Stimulated activated CD8-positive, alpha-beta memory T cell treated with anti-CD3 and anti-CD28 coated beads, Interleukin-4, amount 100 ng/mL, for 48 hours (primary cell): ENCODE data around the gene SERPINB12.

Source experiments
- DNase-seq: peaks from one replicate; pipeline ENCODE4 v3.0.0-alpha.2; 2020

Gene SERPINB12

DNA sequence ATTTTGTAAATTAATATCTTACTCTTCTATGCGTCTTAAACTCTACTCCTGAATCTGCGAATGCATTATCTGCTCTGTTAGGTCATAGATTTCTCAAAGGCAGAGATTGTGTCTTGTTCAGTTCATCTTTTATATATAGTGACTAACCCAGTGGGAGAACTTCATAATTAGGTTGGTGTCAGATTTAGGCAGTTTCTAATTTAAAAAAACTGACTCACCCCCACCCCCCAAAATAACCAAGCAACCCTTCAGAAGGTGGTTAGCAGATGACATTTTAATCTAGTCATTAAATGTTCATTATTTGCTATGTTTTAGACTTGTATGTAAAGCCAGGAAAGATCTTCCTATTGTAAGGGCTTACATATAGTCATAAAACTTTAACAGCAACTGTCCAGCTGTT, 10.4 kb downstream of the SERPINB12 start:
- no peak for DNase-seq

DNA sequence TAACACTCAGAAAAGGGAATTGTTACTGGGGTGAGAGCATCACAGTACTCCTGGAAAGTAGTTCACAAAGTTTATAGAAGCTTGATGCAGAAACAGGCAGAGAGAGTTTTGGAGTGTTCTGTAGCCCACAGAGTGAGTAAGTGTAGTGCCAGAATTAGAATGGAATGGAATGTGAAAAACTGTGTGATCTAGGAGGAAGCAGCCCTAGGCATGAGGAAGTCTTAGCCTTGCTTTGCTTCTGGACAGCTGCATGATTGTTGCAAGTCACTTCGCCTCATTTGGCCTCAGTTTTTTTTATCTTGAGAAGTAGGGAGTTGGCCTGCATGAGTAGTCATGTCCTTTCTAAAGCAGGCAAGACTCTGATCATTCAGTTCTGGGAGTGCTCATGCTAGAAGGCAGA, 10.9 kb downstream of the SERPINB12 start:
- DNase-seq, result no peak

DNA sequence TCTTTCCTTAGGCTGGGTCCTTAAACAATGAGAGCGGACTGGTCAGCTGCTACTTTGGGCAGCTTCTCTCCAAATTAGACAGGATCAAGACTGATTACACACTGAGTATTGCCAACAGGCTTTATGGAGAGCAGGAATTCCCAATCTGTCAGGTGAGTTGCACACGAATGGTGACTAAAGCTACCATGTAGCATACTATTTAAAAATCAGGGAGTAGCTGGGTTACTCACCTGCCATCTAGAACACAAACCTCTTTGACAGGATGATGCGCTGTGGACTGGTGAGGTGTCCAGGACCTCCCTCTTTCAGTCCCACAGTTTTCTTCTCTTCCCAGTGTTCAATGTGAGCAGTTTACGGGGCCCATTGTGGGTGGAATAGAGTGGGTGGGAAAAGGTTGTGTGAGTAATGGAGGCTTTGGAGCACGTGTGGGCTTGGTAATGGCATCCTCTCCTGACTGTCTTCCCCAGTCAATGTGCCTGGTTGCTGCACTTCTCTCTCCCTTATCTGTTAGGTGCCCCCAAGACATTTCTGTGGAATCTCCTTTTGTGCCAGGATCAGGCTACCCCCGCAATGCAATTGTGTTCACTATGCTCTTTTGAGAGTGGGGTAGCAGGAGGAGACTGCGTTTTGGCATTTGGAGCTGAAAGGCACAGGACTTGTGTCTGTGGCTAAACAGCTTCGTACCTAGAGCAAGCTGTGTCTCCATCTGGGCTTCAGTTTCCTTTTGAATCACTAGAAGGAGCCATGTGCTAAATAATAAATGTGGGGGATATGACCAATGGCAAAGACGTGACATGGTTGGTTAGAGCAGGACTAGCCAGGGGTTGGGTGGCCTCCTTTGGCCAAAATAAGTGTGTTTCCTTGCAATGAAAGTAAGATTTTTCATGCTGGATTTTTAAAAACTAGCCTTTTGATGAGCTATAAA, 17.7 kb downstream of the SERPINB12 start:
- no peak for DNase-seq

DNA sequence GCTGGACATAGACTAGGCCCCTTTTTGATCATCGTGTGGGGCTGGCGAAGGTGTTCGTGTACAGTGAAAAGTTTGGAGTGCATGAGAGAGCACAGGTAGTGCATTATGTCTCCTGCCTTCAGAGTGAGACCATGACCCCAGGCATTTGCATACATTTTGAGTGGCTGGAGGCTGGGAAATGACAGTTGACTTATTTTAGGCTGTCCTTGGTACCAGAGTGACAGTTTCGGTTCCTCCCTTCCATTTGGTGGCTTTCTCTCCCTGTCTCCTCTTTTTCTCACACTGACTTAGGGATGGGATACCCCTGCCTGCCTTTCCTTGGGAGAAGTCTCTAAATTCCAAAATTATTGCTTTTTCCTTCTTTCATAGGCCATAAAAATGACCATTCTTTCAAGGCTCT, 20.1 kb downstream of the SERPINB12 start:
- no peak for DNase-seq

DNA sequence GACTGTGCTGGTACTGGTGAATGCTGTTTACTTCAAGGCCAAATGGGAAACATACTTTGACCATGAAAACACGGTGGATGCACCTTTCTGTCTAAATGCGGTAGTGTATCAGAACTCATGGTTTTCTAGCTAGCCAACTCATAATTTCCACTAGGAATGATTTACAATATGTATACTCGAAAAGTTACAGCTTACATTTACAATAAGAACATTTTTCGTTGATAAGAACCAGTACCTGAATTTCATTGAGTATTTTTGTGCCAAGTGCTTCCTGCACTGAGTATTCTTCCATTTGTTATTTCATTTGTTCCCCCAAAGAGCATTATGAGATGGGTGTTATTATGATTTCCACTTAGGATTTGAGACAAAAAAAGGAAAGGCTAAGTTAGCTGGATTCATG, 21.9 kb downstream of the SERPINB12 start:
- no peak for DNase-seq

DNA sequence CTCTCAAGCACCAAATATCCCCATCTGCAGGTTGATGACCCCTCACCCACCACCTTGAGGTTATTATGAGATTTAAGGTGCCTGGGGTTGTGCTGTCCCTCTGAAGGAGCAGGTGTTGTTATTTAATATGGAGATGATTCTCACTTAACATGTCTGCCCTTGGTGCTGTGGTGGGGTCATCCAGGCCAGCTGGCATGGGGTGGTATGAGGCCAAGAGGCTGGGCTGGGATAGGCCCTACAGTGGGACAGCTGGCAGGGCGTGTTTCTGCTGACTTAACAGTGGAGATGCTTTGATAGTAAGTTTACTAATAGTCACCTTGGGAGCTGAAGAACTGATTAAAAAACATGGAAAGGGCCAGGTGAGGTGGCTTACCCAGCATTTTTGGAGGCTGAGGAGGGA, 22.4 kb downstream of the SERPINB12 start:
- DNase-seq, result no peak

DNA sequence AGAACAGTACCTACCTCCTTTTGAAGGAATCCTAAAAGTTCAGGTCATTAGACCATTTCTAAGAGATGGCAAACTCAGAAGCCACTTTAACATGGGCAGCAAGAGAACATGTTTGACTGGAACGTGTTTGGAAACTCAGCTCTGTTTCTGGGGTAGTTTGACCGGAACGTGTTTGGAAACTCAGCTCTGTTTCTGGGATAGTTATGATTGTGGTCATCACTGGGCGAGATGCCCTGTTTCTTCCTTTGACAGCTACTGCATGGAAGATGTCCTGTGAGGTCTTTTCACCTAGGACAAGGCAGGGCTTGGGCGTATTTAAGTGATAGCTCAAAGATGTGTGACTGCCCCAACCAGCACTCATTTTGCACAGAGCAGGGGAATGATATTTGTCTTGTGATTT, 25.1 kb downstream of the SERPINB12 start:
- no peak for DNase-seq

DNA sequence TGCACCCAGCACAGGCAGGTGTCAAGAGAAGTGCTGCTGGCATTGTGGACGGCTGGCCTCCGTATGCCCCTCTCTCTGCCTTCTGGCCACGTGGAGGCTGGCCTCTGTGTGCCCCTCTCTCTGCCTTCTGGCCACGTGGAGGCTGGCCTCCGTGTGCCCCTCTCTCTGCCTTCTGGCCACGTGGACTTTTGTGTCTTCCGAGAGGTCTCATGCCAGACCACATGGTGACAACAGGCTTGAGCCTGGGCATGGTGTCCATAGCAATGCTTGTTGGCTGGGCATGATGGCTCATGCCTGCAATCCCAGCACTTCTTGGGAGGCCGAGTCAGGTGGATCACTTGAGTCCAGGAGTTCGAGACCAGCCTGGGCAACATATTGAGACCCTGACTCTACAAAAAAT, 25.7 kb downstream of the SERPINB12 start:
- DNase-seq, result no peak

DNA sequence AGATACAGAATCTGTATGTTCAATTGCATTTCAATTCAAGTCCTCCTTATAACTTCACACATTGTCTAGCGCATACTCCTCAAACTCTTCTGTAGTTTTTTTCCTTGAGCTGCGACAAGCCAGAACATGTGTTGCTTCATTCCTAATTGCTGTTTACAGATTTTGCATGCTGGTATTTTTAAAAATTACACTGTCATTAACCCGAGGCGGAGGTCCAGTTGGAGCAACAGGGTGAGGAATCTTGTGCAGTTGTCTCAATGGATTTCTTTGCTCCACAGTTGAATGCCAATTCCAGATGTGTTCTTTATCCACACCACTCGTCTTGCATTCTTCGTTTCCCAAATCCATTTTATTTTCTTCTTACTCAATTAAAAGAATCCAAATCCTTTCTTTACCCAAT, 28.6 kb downstream of the SERPINB12 start:
- DNase-seq, result no peak

DNA sequence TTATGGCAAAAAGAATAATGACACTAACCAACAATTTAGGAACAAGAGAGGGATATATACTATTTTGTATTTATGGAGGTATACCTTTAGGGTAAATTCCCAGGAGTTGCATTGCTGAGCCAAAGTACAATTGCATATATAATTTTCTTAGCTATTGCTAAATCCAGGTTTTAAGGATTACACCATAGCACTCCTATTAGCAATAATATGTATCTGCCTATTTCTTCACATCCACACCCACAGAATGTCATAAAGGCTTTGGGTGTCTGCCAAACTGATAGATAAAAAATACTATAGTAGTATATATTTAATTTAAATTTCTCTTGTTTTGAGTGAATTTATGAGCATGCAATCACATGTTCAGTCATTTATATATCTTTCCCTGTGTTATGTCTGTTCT, 33.5 kb downstream of the SERPINB12 start:
- no peak for DNase-seq

DNA sequence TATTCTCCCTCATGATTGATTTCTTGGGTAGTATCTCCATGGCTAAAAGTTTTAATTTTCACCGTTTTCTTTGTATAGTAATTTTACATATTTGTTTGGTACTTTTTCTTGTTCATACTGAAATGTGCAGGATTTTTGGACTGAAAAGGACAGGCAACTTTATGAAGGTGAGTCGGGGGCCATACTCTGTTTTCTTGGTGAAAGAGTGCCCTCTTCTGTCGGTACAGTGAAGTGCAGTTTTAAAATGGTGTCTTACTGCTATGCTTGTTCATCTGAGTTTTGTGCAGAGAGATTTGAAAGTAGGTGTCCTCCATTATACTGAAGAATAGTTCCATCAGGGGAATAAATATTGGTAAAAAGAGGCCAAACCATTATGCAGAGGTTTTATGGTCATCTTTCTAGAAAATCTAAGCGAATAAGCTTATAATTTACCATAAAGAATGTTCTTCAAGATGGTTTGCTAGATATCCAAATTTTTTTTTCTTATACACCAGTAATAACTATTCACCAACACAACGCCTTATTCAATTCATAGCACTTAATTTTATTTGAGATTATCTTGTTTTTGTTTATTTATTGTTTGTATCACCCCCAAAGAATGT, 36.3 kb downstream of the SERPINB12 start:
- peak; percentile 34 for DNase-seq

DNA sequence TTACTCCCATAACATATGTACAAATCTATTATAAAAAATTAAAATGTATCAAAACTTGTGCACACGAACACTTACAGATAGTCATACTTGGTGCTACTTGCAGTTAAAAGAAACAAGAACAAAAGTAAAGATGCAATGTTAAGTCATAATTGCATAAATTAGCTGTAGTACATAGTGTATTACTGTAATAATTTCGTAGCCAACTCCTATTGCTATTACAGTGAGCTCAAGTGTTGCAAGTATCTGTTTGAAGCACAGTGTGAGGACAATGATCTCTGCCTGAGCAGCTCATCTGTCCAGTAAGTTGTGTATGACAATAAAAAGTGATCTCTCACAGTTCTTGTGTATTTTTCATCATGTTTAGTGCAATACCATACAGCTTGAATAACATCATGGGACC, 37.4 kb downstream of the SERPINB12 start:
- DNase-seq, result no peak

DNA sequence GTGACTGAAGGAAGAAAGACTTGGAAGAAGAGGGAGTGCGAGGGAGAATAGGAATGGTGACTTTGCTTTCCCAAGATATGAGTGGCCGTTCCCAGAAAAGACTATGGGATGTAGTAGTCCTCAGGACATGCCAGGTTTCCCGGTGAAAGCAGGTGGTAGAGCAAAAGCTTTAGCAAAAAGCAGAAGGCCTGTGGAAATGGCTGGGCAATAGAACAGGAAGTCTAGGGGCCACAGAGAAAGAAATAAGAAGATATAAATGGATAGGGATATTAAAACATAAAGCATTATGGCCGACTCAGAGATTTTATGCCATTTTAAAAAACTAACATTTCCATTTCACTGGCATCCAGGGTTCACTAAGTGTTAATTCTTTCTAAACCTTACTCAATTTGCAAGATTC, 43.8 kb downstream of the SERPINB12 start:
- DNase-seq, result no peak

DNA sequence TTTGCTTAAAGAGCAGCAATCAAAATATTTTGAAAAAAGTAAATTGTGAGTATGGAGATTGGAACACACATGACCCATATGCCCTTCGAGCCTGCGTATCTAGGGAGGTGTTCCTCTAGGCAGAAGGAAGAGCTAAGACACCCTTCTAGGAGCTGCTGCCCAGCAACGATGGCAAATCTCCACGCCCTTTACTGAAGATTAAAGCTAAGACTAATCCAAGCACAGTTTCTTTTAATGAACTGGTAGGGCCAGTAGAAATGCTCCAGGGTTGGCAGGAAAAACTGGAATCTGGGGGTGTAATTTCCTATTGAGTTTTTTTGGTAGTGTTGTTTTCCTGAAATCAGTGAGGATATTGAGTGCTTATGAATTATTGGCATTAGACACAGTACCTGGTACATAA, 44.3 kb downstream of the SERPINB12 start:
- DNase-seq, result no peak

DNA sequence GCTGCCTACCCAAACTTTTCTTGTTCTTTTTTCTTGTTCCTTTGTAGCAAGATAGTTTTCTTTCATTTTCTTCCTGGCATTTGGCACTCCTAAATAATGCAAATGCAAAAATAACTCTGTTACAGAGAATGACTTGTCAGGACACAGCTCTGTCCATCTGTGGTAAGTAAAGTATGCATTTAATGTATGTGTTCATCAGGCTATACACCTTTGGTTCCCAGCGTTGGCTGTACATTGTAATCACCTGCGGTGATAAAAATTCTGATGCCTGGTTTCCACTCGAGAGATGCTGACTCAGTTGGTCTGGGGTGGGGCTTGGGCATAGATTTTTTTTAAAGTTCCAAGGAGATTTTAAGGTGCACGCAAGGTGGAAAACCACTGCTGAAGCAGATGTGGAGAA, 44.8 kb downstream of the SERPINB12 start, which contains the start of gene SERPINB13:
Gene SERPINB13, plus strand, starts transcription at position 378 of the 400 bp plus-strand sequence. CDS start 1,325 bp downstream, outside the sequence.
- DNase-seq, result no peak

DNA sequence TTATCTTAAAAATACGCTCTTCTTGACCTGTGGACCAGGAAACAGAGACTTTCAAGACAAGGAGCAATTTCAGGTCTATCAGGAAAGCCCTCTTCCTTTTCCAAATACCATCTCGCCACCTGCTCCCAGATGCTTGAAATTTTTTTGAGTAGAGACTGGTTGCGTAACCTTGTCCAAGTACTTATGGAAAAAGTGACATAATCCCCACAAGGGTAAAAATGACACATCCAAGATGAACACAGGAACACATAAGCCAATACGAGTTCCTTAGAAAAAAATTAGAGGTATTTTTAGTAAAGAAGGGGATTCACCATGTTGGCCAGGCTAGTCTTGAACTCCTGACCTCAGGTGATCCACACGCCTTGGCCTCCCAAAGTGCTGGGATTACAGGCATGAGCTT, 46.7 kb downstream of the SERPINB12 start:
- DNase-seq, result no peak

DNA sequence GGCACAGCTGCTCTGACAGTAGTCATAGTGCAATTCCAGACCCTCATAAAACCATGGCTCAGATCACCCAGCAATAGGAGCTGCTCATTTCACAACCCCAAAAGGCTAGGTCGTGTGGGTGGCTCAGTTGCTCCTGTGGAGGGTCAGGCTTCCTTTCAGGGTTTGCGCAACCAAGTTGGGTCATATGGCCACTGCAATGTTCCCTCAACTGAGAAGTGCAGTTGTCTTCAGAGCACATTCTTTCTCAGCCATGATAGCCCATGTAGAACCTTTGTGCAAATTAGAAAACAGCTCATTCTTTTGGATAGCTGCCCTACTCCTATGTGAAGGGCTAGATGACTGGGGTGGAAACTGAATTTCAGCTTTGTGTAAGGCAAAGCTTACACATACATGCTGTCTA, 48.2 kb downstream of the SERPINB12 start:
- DNase-seq, result no peak

DNA sequence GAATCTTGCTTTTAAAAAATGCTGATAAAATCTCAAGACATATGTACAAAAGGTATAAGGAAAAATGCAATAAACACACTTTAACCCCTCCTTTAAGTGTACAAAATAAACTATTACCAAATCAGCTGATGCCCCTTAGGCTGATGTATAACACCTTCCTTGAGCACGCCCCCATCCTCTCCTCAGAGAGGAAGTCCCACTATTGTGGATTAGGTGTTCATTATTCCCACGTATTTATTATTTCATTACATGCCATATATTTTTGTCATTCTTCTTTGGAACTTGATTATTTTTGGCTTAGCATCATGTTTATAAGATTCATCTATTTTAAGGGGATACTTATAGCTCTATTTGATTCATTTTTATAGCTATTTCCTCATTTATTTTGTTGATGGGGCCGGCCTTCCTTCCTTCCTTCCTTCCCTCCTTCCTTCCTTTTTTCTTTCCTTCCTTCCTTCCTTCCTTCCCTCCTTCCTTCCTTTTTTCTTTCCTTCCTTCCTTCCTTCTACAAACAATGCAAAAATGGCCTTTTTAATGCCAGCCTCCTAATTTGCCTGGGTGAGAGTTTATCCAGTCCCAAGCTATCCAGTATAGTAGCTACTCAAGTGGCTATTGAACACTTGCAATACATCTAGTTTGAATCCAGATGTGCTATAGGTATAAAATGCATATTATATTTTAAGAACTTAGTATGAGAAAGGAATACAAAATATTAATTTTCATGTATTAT, 49.0 kb downstream of the SERPINB12 start:
- DNase-seq, result no peak

DNA sequence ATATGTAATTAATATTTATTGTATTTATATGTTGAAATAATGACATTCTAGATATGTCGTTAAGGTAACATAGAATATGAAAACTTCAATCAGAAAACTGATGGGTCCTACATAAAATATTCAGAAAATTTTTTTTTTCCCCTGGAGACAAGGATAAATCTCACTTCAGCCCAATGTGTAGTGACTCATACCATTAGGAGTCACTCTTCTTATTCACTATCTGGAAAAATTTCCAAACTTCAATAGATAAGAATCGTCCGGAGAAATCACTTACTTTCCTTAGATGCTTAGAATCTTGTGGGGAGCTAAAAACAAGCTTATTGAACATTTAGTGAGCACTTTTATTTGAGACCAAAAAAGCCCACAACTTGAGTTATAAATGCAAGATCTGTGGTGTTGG, 49.6 kb downstream of the SERPINB12 start:
- DNase-seq, result no peak

DNA sequence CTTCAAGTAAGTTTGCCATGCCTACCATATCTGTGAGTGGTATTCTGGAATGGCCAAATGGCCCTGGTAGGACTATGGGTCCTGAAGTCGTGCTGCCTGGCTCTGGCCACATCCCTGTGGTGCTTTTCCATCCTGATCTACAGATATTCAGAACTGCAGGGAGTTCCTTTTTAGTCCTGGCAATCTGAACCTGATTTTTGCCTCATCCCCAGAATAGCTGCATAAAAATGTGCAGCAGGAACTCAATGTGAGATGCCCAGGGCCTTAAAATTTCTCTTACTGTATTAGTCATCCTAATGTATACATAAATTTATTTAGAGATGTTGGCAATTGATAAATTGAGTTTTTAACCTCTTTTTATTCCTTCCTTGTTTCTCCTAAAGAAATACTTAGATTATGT, 50.3 kb downstream of the SERPINB12 start:
- no peak for DNase-seq

DNA sequence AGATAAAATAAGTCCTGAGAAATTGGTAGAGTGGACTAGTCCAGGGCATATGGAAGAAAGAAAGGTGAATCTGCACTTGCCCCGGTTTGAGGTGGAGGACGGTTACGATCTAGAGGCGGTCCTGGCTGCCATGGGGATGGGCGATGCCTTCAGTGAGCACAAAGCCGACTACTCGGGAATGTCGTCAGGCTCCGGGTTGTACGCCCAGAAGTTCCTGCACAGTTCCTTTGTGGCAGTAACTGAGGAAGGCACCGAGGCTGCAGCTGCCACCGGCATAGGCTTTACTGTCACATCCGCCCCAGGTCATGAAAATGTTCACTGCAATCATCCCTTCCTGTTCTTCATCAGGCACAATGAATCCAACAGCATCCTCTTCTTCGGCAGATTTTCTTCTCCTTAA, 54.8 kb downstream of the SERPINB12 start:
- no peak for DNase-seq

DNA sequence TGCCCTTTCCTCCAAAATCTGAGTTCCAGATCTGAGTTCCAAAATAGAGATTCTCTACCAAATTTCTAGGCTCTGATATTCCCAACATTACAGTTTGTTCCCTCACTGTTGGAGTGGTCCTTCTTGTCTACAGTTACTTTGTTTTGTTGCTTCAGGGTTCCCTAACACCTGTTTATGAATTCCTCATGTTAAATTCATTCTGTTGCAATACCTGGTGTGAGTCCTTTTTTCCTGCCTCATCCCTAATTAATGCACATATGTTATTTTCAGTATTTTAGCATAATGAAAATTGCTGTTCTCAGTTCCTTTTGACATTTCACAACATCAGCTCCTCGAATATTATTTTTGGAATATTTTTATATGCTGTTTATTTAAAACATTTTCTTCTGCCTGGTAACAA, 61.2 kb downstream of the SERPINB12 start:
- no peak for DNase-seq

DNA sequence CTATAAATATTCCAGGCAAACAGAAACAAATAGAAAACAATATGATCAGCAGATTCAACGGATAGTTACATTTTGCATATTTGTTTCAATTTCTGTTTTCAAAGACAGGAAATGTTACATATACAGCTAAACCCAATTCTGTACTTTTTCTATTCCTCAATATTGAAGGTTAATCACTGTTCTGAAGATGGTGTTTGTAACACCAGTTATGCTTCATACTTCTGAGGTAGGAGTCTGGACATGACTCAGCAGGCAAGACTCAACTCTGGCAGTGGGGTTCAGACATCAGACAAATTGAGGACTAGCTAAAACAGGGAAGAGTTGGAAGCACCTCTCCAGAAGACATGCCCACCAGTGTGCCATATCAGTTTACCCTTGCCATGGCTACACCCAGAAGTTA, 61.6 kb downstream of the SERPINB12 start:
- no peak for DNase-seq
